ENCODE data around the gene IKZF2. TPM values are rescaled to one million over a fixed set of nuclear protein-coding genes. Genes with fewer than 3 reads are reported as not detected.

IKZF2 gene
- total RNA-seq, 2 donors from 2014 or later = 4.5 to 4.8 TPM

- Histone ChIP-seq H3K36me3 (no peaks in the 10 kb centered on the region), H3K4me1 (no peaks in the 10 kb centered on the region), H3K27me3 (no peaks in the 10 kb centered on the region), H3K9ac (ENCODE audit: low read depth in 2 of 2, low read length in 2 of 2) (no peak overlapping the region), H3K27ac (no peak overlapping the region), H3K9me3 (no peaks in the 10 kb centered on the region), H3K4me3 (no peak overlapping the region)
- intact Hi-C loops (cut with DNase I) = no loop called here
- no peak for TF ChIP-seq CTCF (IDR thresholded peaks at IDR 0.05)
- no peak for DNase-seq
Measured at GRCh38 chr2:212970132-212970531, 181.3 kb downstream of the IKZF2 start.

DNA sequence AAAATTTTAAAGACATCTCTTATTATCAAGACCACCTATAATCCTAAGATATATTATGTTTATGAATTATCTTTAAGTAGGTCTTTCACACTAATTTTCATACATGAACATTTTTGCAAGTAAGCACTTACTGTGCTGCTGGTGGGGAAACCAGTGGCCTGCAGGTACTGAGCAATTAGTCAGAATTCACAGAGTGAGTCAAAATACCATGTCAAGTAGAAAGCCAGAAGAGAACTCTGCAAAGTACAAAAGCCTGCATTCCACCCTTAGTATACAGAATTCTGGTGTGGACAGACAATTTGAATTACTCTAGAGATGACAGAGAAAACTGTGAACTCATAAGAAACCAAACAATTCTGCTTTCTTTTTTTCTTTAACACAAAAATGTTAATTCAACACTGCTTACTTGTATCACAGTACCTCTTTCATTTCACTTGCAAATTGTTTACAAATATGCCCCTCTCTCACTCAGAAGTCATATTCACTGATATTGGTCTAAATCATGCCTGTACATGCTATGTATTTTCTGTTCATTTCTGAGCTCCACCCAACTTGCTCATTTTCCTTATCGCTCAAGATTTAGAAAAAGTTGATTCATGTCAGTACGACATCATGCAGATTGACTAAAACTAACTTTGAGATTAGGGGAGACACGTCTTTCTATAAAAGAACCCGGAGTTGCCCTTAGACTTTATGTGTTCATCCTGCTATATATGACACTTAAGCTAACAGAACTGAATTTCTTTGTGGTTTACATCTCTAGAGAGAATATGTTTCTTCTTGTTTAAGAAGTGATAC lies 182.9 kb downstream of the IKZF2 start:
- Histone ChIP-seq H3K27ac (no peak overlapping the region), H3K9ac (ENCODE audit: low read depth in 2 of 2, low read length in 2 of 2) (no peak overlapping the region), H3K4me3 (no peak overlapping the region), H3K9me3 (no peaks in the 10 kb centered on the region), H3K4me1 (no peaks in the 10 kb centered on the region), H3K36me3 (no peaks in the 10 kb centered on the region), H3K27me3 (no peaks in the 10 kb centered on the region)
- intact Hi-C loops (cut with DNase I) = no loop called here
- DNase-seq = no peak
- no peak for TF ChIP-seq CTCF (IDR thresholded peaks at IDR 0.05)

- no peaks in the 10 kb centered on the region for H3K27me3 ChIP-seq
- no peak overlapping the region for H3K9ac ChIP-seq (ENCODE audit: low read depth in 2 of 2, low read length in 2 of 2)
- no peak overlapping the region for H3K27ac ChIP-seq
- no peaks in the 10 kb centered on the region for H3K9me3 ChIP-seq
- no peaks in the 10 kb centered on the region for H3K4me1 ChIP-seq
- no peak for DNase-seq
- TF ChIP-seq CTCF (IDR thresholded peaks at IDR 0.05) = no peak
- no peaks in the 10 kb centered on the region for H3K36me3 ChIP-seq
- intact Hi-C loops (cut with DNase I) = no loop called here
- no peak overlapping the region for H3K4me3 ChIP-seq
Measured at GRCh38 chr2:212966884-212967283, 184.5 kb downstream of the IKZF2 start.

GRCh38 chr2:212962691-212963090 lies 188.7 kb downstream of the IKZF2 start:
- Histone ChIP-seq H3K4me3 (no peak overlapping the region), H3K4me1 (no peaks in the 10 kb centered on the region), H3K9ac (ENCODE audit: low read depth in 2 of 2, low read length in 2 of 2) (no peak overlapping the region), H3K27me3 (no peaks in the 10 kb centered on the region), H3K27ac (no peak overlapping the region), H3K36me3 (no peaks in the 10 kb centered on the region), H3K9me3 (no peaks in the 10 kb centered on the region)
- intact Hi-C loops (cut with DNase I) = no loop called here
- no peak for DNase-seq
- no peak for TF ChIP-seq CTCF (IDR thresholded peaks at IDR 0.05)

- Histone ChIP-seq H3K36me3 (no peaks in the 10 kb centered on the region), H3K9me3 (no peaks in the 10 kb centered on the region), H3K4me1 (no peaks in the 10 kb centered on the region), H3K9ac (ENCODE audit: low read depth in 2 of 2, low read length in 2 of 2) (no peak overlapping the region), H3K4me3 (no peak overlapping the region), H3K27me3 (no peaks in the 10 kb centered on the region), H3K27ac (no peak overlapping the region)
- no peak for DNase-seq
- no peak for TF ChIP-seq CTCF (IDR thresholded peaks at IDR 0.05)
- intact Hi-C loops (cut with DNase I) = no loop called here
Measured at GRCh38 chr2:212961255-212961654, 190.2 kb downstream of the IKZF2 start.
